Epithelial cell of proximal tubule (primary cell): ENCODE data around the gene F13B. TPM values are rescaled to one million over a fixed set of nuclear protein-coding genes. Genes with fewer than 3 reads are reported as not detected.

ENCODE experiments used
- DNase-seq: peaks from one replicate; pipeline ENCODE4 v3.0.0-alpha.2; 2011; ENCODE audit warnings: low read depth
- H3K4me3 ChIP-seq: 2 replicates; pipeline ENCODE4 v1.5.1; 2011; ENCODE audit warnings: low read depth, mild to moderate bottlenecking, low read length
- total RNA-seq: library from RNA; depleted of rRNA; stranded (reverse); fragments of >200 nt; gene quantifications from 2 replicates; pipeline ENCODE4 v1.2.3, GENCODE V29; 2015
- TF ChIP-seq, protein P1 (sequence below): conservative IDR thresholded peaks from 2 replicates; pipeline ENCODE4 v1.5.1; 2012; ENCODE audit warnings: low read depth, mild to moderate bottlenecking, low read length

Gene F13B
- total RNA-seq, 1 donor from 2014 or later = not detected

GRCh38 chr1:197021716-197022115 is 45.3 kb downstream of the F13B start:
- no peak for DNase-seq
- TF ChIP-seq, protein P1, sequence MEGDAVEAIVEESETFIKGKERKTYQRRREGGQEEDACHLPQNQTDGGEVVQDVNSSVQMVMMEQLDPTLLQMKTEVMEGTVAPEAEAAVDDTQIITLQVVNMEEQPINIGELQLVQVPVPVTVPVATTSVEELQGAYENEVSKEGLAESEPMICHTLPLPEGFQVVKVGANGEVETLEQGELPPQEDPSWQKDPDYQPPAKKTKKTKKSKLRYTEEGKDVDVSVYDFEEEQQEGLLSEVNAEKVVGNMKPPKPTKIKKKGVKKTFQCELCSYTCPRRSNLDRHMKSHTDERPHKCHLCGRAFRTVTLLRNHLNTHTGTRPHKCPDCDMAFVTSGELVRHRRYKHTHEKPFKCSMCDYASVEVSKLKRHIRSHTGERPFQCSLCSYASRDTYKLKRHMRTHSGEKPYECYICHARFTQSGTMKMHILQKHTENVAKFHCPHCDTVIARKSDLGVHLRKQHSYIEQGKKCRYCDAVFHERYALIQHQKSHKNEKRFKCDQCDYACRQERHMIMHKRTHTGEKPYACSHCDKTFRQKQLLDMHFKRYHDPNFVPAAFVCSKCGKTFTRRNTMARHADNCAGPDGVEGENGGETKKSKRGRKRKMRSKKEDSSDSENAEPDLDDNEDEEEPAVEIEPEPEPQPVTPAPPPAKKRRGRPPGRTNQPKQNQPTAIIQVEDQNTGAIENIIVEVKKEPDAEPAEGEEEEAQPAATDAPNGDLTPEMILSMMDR = no peak
- no peak overlapping the region for H3K4me3 ChIP-seq

GRCh38 chr1:197017558-197018146 is 49.4 kb downstream of the F13B start:
- H3K4me3 ChIP-seq = no peak overlapping the region
- no peak for DNase-seq
- TF ChIP-seq, protein P1 = no peak

DNA sequence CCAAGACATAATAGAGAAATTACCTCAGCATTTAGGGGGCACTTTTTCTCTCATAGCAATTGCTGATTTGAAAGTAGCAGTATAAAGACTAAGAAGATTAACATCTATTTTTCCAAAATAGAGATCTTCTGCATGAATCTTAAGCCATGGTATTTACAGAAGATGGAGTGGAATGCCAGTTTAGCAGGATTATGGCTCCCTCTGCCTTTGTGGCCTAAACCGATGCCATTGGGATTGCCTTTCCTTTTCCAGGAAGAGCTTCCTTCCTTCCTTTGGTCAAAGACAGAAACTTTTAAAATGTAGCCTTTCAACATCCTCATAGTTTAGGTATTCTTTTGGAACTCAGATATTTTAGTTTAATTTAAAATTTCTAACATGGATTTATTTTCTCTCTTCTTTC is 50.3 kb downstream of the F13B start:
- TF ChIP-seq, protein P1 = no peak
- H3K4me3 ChIP-seq = no peak overlapping the region

GRCh38 chr1:197013234-197013633 is 53.8 kb downstream of the F13B start:
- DNase-seq = no peak
- TF ChIP-seq, protein P1 = no peak
- no peak overlapping the region for H3K4me3 ChIP-seq

More for the DNA sequence above, 50.3 kb downstream of the F13B start:
- DNase-seq = no peak

DNA sequence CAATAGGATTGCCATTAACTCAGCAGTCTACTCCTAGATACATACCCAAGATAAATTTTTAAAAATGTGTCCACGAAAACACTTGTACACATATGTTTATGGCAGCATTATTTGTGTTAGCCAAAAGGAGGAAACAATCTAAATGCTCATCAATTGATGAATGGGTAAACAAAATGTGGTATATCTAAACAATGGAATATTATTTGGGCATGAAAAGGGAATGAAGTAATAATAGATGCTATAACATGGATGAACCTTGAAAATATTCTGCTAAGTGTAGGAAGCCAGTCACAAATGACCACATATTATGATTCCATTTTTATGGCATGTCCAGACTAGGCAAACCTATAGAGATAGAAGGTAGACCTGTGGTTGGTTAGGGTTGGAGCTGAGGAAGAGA is 55.4 kb downstream of the F13B start:
- TF ChIP-seq, protein P1 = no peak
- no peak overlapping the region for H3K4me3 ChIP-seq
- DNase-seq = no peak

GRCh38 chr1:197008861-197009260 is 58.2 kb downstream of the F13B start:
- no peak for DNase-seq
- H3K4me3 ChIP-seq = no peak overlapping the region
- TF ChIP-seq, protein P1 = no peak

GRCh38 chr1:197003132-197003531 is 63.9 kb downstream of the F13B start:
- no peak for DNase-seq
- TF ChIP-seq, protein P1 = no peak
- H3K4me3 ChIP-seq = no peak overlapping the region
